IMR-90 (cell line): ENCODE data around the gene CASZ1.

Experiments used
- BHLHE40 ChIP-seq: fragments of 150-350 bp; IDR thresholded peaks from 2 replicates; pipeline ENCODE4 v1.6.1; 2016; ENCODE audit warnings: mild to moderate bottlenecking, low read depth, low read length
- CEBPB ChIP-seq: IDR thresholded peaks from 2 replicates; pipeline ENCODE4 v1.6.1; 2012; ENCODE audit warnings: low read depth, low read length, improper control_type of control experiment
- FOS ChIP-seq: fragments of 150-350 bp; IDR thresholded peaks from 2 replicates; pipeline ENCODE4 v1.6.1; 2016; ENCODE audit warnings: low read depth, low read length
- MAFK ChIP-seq: IDR thresholded peaks from 2 replicates; pipeline ENCODE4 v1.6.1; 2012; ENCODE audit warnings: low read depth, low read length, improper control_type of control experiment
- MAZ ChIP-seq: IDR thresholded peaks from 2 replicates; pipeline ENCODE4 v1.6.1; 2012; ENCODE audit warnings: low read depth, mild to moderate bottlenecking, low read length, improper control_type of control experiment, moderate library complexity, borderline replicate concordance
- MXI1 ChIP-seq: IDR thresholded peaks from 2 replicates; pipeline ENCODE4 v1.6.1; 2012; ENCODE audit warnings: low read depth, mild to moderate bottlenecking, low read length, moderate library complexity, borderline replicate concordance
- POLR2A ChIP-seq: IDR thresholded peaks from 2 replicates; pipeline ENCODE4 v1.6.1; 2012; ENCODE audit warnings: mild to moderate bottlenecking, low read depth, low read length
- RAD21 ChIP-seq: IDR thresholded peaks from 2 replicates; pipeline ENCODE4 v1.6.1; 2012; ENCODE audit warnings: low read length, improper control_type of control experiment
- RCOR1 ChIP-seq: IDR thresholded peaks from 2 replicates; pipeline ENCODE4 v1.6.1; 2012; ENCODE audit warnings: mild to moderate bottlenecking, low read length, improper control_type of control experiment; ENCODE audit not compliant: insufficient replicate concordance
- SMC3 ChIP-seq: fragments of 150-350 bp; IDR thresholded peaks from 2 replicates; pipeline ENCODE4 v1.6.1; 2016; ENCODE audit warnings: low read depth, mild to moderate bottlenecking, antibody characterized with exemption, low read length, moderate library complexity
- USF2 ChIP-seq: fragments of 150-350 bp; IDR thresholded peaks from 2 replicates; pipeline ENCODE4 v1.6.1; 2017; ENCODE audit warnings: mild to moderate bottlenecking, antibody characterized with exemption, low read length, low read depth
- TF ChIP-seq, protein P1 (sequence below): conservative IDR thresholded peaks from 2 replicates; pipeline ENCODE4 v1.5.1; 2012; ENCODE audit warnings: mild to moderate bottlenecking, low read depth, low read length, improper control_type of control experiment

GRCh38 chr1:10602936-10603335 is 193.5 kb downstream of the CASZ1 start:
- TF ChIP-seq, protein P1, sequence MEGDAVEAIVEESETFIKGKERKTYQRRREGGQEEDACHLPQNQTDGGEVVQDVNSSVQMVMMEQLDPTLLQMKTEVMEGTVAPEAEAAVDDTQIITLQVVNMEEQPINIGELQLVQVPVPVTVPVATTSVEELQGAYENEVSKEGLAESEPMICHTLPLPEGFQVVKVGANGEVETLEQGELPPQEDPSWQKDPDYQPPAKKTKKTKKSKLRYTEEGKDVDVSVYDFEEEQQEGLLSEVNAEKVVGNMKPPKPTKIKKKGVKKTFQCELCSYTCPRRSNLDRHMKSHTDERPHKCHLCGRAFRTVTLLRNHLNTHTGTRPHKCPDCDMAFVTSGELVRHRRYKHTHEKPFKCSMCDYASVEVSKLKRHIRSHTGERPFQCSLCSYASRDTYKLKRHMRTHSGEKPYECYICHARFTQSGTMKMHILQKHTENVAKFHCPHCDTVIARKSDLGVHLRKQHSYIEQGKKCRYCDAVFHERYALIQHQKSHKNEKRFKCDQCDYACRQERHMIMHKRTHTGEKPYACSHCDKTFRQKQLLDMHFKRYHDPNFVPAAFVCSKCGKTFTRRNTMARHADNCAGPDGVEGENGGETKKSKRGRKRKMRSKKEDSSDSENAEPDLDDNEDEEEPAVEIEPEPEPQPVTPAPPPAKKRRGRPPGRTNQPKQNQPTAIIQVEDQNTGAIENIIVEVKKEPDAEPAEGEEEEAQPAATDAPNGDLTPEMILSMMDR: no peak
- TF ChIP-seq POLR2A (no peak), MXI1 (no peak), RAD21 (no peak), SMC3 (no peak), USF2 (no peak), FOS (no peak), MAZ (no peak), CEBPB (no peak), MAFK (no peak), RCOR1 (no peak), BHLHE40 (no peak)
